ENCODE data around the gene IGSF6. TPM values are rescaled to one million over a fixed set of nuclear protein-coding genes. Genes with fewer than 3 reads are reported as not detected.
"Not testable (repeated sequence)": the region's sequence is repeated elsewhere in the genome, so short reads cannot be mapped to it uniquely, and the experiment has no call there.

The IGSF6 gene, protein sequence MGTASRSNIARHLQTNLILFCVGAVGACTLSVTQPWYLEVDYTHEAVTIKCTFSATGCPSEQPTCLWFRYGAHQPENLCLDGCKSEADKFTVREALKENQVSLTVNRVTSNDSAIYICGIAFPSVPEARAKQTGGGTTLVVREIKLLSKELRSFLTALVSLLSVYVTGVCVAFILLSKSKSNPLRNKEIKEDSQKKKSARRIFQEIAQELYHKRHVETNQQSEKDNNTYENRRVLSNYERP
- 88.4 TPM for total RNA-seq
- long read RNA-seq, transcript IGSF6-201 (6 exons, 2,785 nt): major isoform, 21 of 25 reads
- long read RNA-seq, partial matches to known transcripts: 0 of 25 reads
- long read RNA-seq, other reads (novel, unspliced or antisense): 3 of 25 reads

- no peaks in the 10 kb centered on the region for H3K27me3 ChIP-seq
- intact Hi-C loops (cut with DNase I): no loop called here
- peaks cover 12% of the 10 kb centered on the region for H3K36me3 ChIP-seq
- DNase-seq (no peak), ATAC-seq (peak; percentile 57)
- H3K9me3 ChIP-seq: no peaks in the 10 kb centered on the region
- H3K27ac ChIP-seq: peak within 1 kb of the TSS; percentile 72
- TF ChIP-seq, protein P1, sequence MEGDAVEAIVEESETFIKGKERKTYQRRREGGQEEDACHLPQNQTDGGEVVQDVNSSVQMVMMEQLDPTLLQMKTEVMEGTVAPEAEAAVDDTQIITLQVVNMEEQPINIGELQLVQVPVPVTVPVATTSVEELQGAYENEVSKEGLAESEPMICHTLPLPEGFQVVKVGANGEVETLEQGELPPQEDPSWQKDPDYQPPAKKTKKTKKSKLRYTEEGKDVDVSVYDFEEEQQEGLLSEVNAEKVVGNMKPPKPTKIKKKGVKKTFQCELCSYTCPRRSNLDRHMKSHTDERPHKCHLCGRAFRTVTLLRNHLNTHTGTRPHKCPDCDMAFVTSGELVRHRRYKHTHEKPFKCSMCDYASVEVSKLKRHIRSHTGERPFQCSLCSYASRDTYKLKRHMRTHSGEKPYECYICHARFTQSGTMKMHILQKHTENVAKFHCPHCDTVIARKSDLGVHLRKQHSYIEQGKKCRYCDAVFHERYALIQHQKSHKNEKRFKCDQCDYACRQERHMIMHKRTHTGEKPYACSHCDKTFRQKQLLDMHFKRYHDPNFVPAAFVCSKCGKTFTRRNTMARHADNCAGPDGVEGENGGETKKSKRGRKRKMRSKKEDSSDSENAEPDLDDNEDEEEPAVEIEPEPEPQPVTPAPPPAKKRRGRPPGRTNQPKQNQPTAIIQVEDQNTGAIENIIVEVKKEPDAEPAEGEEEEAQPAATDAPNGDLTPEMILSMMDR (IDR thresholded peaks at IDR 0.05): no peak
- peaks cover 29% of the 10 kb centered on the region for H3K4me1 ChIP-seq
- peak within 1 kb of the TSS; percentile 28 for H3K4me3 ChIP-seq
Measured at GRCh38 chr16:21652453-21652852, at the start of gene IGSF6. Gene IGSF6, minus strand, starts transcription at chr16:21652608. Its CDS starts 10 bp downstream, at chr16:21652598.

DNA sequence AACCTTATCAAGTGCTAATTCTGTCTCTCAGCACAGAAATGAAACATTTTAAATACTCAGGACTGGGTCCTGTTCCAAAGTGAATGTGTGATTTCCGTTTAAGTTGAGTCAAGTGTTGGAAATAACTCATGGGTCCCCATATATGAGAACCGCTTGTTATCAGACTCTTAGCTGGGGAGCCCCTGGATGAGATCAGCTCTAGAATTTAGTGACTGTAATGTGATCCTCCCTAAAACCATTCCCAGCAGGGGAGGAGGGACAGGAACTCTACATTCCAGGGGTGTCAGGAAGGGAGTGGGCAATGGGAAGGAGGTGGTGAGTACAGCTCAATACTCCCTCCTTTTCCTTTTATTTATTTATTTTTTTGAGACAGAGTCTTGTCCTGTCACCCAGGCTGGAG is 48.9 kb upstream of the IGSF6 start:
- intact Hi-C loops (cut with DNase I): loop anchor here (5.0 kb wide), 1 partner anchor 119 kb away; no protein-coding TSS in a partner anchor
- no peak overlapping the region for H3K27ac ChIP-seq
- H3K4me1 ChIP-seq: no peaks in the 10 kb centered on the region
- H3K4me3 ChIP-seq: no peak overlapping the region
- H3K27me3 ChIP-seq: no peaks in the 10 kb centered on the region
- no peaks in the 10 kb centered on the region for H3K36me3 ChIP-seq
- TF ChIP-seq, protein P1 (IDR thresholded peaks at IDR 0.05): no peak
- DNase-seq: no peak
- no peaks in the 10 kb centered on the region for H3K9me3 ChIP-seq
- ATAC-seq: no peak

DNA sequence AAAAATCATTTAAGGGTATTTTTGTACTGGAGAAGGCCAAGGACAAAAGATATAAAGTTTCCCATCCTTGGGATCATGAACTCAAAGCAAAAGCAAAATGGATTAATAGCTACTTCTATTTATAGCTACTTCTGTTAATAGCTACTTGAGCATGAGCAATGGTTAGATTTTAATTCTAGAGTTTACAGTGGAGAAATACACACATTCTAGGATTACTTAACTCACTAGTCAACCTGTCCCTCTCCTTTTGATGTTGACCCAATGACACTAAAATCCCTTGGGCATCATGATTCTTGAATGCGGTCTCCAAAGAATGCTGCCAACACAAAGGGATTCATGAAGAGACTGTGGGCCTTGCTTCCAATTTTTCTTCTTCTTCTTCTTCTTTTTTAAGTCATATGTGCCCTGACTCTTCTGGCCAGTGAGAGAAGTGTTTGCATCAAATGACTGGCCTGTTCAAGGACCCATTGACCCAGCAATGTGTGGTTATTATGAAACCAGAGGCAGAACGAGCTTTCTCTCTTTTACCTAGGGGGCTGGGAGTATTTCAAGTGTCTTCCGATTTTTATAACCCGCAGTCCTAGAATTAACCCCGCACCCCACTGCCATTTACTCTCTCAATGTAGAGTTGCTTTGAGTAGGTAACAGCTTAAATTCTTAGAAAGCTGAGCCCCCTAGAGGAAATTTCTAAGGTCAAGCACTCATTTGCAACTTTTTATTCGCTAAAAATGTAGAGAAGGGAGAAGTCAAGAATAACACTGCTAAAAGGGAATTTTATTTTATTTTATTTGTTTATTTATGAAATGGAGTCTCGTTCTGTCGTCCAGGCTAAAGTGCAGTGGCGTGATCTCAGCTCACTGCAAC is 46.0 kb upstream of the IGSF6 start:
- H3K27me3 ChIP-seq: no peaks in the 10 kb centered on the region
- no peak overlapping the region for H3K4me3 ChIP-seq
- intact Hi-C loops (cut with DNase I): no loop called here
- H3K27ac ChIP-seq: no peak overlapping the region
- H3K36me3 ChIP-seq: no peaks in the 10 kb centered on the region
- H3K9me3 ChIP-seq: no peaks in the 10 kb centered on the region
- H3K4me1 ChIP-seq: no peaks in the 10 kb centered on the region
- ATAC-seq: peak; percentile 43
- TF ChIP-seq, protein P1 (IDR thresholded peaks at IDR 0.05): no peak
- DNase-seq: no peak

- Histone ChIP-seq H3K4me3 (no peak overlapping the region), H3K4me1 (no peaks in the 10 kb centered on the region), H3K9me3 (no peaks in the 10 kb centered on the region), H3K27ac (no peak overlapping the region), H3K36me3 (no peaks in the 10 kb centered on the region), H3K27me3 (no peaks in the 10 kb centered on the region)
- ATAC-seq (no peak), DNase-seq (no peak)
- TF ChIP-seq, protein P1 (IDR thresholded peaks at IDR 0.05): no peak
- intact Hi-C loops (cut with DNase I): no loop called here
Measured at GRCh38 chr16:21697032-21697431, 44.6 kb upstream of the IGSF6 start.

- DNase-seq (no peak), ATAC-seq (no peak)
- no peak overlapping the region for H3K27ac ChIP-seq
- TF ChIP-seq, protein P1 (IDR thresholded peaks at IDR 0.05): no peak
- H3K27me3 ChIP-seq: no peaks in the 10 kb centered on the region
- intact Hi-C loops (cut with DNase I): no loop called here
- H3K36me3 ChIP-seq: no peaks in the 10 kb centered on the region
- no peaks in the 10 kb centered on the region for H3K4me1 ChIP-seq
- H3K4me3 ChIP-seq: no peak overlapping the region
- no peaks in the 10 kb centered on the region for H3K9me3 ChIP-seq
Measured at GRCh38 chr16:21694609-21695008, 42.2 kb upstream of the IGSF6 start.

DNA sequence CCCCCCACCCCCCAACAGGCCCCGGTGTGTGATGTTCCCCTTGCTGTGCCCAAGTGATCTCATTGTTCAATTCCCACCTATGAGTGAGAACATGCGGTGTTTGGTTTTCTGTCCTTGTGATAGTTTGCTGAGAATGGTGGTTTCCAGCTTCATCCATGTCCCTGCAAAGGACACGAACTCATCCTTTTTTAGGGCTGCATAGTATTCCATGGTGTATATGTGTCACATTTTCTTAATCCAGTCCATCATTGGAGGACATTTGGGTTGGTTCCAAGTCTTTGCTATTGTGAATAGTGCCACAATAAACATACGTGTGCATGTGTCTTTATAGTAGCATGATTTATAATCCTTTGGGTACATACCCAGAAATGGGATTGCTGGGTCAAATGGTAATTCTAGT is 38.6 kb upstream of the IGSF6 start:
- H3K27me3 ChIP-seq; H3K4me1 ChIP-seq; H3K27ac ChIP-seq; ATAC-seq; intact Hi-C loops (cut with DNase I); DNase-seq; H3K4me3 ChIP-seq; H3K36me3 ChIP-seq; H3K9me3 ChIP-seq: not testable (repeated sequence)
